T1000 (cell line): ENCODE results near the gene SLC1A2.
"Not testable (repeated sequence)": the region's sequence is repeated elsewhere in the genome, so short reads cannot be mapped to it uniquely, and the experiment has no call there.

Source experiments
- DNase-seq: peaks from one replicate; lab custom pipeline; 2025; ENCODE audit warnings: mixed read lengths; lab: John Stamatoyannopoulos, UW

Gene SLC1A2

GRCh38 chr11:35242412-35243242 lies 176.7 kb downstream of the SLC1A2 start:
- DNase-seq: no peak

GRCh38 chr11:35241531-35241930 lies 177.8 kb downstream of the SLC1A2 start:
- DNase-seq: no peak

GRCh38 chr11:35241083-35241482 lies 178.3 kb downstream of the SLC1A2 start:
- no peak for DNase-seq

- DNase-seq: no peak
Measured at GRCh38 chr11:35239471-35240075, 179.8 kb downstream of the SLC1A2 start.

- DNase-seq: no peak
Measured at GRCh38 chr11:35238882-35239281, 180.5 kb downstream of the SLC1A2 start.

GRCh38 chr11:35237860-35238715 lies 181.3 kb downstream of the SLC1A2 start:
- no peak for DNase-seq

GRCh38 chr11:35237351-35237750 lies 182.0 kb downstream of the SLC1A2 start:
- no peak for DNase-seq

GRCh38 chr11:35236667-35237003 lies 182.7 kb downstream of the SLC1A2 start:
- DNase-seq: peak; percentile 30

- DNase-seq: peak; percentile 42
Measured at GRCh38 chr11:35235936-35236666, 183.3 kb downstream of the SLC1A2 start.

- DNase-seq: no peak
Measured at GRCh38 chr11:35235498-35235897, 183.9 kb downstream of the SLC1A2 start.

GRCh38 chr11:35235157-35235468 lies 184.2 kb downstream of the SLC1A2 start:
- DNase-seq: no peak

- no peak for DNase-seq
Measured at GRCh38 chr11:35234460-35235156, 184.8 kb downstream of the SLC1A2 start.

- no peak for DNase-seq
Measured at GRCh38 chr11:35233518-35233917, 185.8 kb downstream of the SLC1A2 start.

- DNase-seq: no peak
Measured at GRCh38 chr11:35232891-35233330, 186.4 kb downstream of the SLC1A2 start.

GRCh38 chr11:35231076-35231860 lies 188.1 kb downstream of the SLC1A2 start:
- DNase-seq: no peak

GRCh38 chr11:35230388-35230787 lies 189.0 kb downstream of the SLC1A2 start:
- DNase-seq: no peak

GRCh38 chr11:35228328-35228725 lies 191.0 kb downstream of the SLC1A2 start:
- DNase-seq: no peak

GRCh38 chr11:35227576-35228327 lies 191.6 kb downstream of the SLC1A2 start:
- DNase-seq: no peak

GRCh38 chr11:35226756-35227155 lies 192.6 kb downstream of the SLC1A2 start:
- not testable (repeated sequence) for DNase-seq

GRCh38 chr11:35225946-35226520 lies 193.3 kb downstream of the SLC1A2 start:
- DNase-seq: no peak
